Brain pericyte (primary cell): Measurements from ENCODE around the gene FARSB.
"Not testable (repeated sequence)": the region's sequence is repeated elsewhere in the genome, so short reads cannot be mapped to it uniquely, and the experiment has no call there.

Source experiments
- DNase-seq: peaks from one replicate; pipeline ENCODE4 v3.0.0-alpha.2; 2012; ENCODE audit warnings: low read depth, low spot score

FARSB gene

DNA sequence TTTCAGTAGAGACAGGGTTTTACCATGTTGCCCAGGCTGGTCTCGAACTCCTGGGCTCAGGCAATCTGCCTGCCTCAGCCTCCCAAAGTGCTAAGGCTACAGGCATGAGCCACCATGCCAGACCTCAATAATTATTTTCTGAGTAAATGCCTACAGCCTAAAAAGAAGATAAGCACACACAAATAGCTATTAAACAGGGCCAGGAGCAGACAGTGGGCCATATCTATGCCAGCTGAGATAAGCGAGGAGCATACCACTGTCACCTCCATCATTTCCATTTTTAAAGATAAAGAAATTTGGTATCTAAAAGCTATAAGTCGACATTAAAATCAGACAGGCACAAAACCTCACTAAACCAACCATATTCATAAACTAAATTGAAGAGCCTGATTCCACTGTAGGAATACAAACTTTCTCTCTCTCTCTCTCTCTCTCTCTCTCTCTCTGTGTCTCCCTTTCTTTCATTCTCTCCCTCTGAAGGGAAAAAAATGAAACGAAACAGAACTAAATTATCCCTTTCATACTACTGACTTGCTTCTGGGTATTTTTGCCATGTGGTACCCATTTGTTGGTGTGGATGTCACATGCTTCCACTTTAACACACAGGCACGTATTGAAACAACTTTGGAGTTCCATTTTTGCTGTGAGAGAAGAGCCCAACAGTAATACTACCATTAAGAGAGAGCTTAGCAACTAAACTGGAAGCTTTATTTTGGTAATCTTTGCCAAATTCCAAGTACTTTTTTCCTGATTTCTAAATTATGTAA lies 51.0 kb downstream of the FARSB start:
- no peak for DNase-seq

DNA sequence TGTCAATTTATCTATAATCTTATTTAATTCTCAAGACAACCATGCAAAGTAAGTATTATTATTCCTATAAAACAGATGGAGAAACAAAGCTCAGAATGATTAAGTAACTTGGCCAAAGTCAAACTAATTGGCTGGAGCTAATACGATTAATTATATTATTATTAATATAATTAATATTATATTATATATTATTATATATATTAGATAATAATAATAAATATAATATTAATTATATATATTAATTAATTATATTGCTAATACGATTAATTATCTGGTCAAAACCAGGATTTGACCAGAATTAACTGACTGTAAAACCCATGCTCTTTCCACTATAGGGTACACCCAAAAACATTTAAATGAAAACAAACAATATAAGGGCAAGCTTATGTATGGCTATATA lies 52.4 kb downstream of the FARSB start:
- no peak for DNase-seq

- no peak for DNase-seq
Observed at GRCh38 chr2:222598611-222599010, 57.3 kb downstream of the FARSB start.

- no peak for DNase-seq
Observed at GRCh38 chr2:222595581-222595980, 60.3 kb downstream of the FARSB start.

GRCh38 chr2:222594679-222595078 lies 61.2 kb downstream of the FARSB start:
- peak; percentile 38 for DNase-seq

DNA sequence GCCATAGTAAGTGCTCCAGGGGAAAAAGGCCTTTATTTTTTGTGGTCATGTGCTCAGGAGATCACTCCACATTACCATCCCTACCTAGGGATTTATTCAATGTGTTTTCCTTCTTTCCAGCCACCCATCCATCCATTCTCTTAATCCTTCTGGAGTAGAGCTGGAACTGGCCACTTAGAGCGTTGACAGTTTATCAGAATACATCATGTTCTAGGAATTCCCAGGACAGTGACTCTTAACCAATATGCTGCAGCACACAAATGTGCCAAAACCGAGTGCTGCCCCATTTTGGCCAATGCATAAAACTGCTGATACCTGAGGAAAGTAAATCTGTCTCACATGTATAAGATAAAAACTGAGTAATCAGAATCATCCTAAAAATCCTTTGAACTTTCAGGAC lies 63.7 kb downstream of the FARSB start:
- no peak for DNase-seq

- DNase-seq, result no peak
Observed at GRCh38 chr2:222591661-222592060, 64.2 kb downstream of the FARSB start.

GRCh38 chr2:222584589-222584988 lies 71.3 kb downstream of the FARSB start:
- not testable (repeated sequence) for DNase-seq

GRCh38 chr2:222582928-222583327 lies 73.0 kb downstream of the FARSB start:
- no peak for DNase-seq

DNA sequence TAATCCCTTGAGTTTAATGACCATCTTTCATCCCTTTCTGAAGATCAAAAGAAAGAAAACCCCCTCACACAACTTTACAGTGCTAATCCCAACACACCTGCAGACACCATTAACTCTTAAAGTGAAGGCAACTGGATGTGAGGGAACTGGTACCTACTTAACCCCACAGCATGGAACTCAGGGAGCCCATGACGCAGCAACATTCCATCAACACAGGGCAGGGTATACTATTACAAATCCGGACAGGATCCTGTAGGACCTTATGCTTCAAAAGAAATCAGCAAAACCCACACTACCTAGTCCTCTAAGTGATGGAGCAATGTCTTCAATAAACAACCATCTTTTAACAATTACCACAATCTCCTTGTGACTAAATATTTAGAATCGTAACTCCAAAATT lies 78.6 kb downstream of the FARSB start:
- no peak for DNase-seq

- DNase-seq, result no peak
Observed at GRCh38 chr2:222576171-222577081, 79.5 kb downstream of the FARSB start.

DNA sequence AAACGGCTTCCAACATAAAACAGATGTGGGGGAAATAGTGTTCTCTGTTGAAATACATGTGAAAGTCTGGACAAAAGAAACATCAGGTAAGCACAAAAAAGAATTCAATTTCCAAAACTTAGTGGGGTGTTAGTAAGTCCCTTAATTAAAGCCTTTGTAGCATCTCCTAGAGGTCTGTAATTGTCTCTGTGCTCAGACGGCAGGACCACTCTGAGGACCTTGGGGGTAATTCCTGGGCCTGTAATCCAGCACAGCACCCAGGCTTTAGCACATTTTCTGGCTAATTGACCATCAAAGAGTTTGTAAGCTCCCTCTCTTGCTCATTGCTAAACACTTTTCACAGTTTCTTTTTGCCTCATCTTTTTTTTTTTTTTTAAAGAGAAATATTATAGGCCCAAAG lies 80.3 kb downstream of the FARSB start:
- DNase-seq, result no peak

- DNase-seq, result no peak
Observed at GRCh38 chr2:222572751-222573174, 83.1 kb downstream of the FARSB start.

- DNase-seq, result no peak
Observed at GRCh38 chr2:222572264-222572721, 83.6 kb downstream of the FARSB start.

DNA sequence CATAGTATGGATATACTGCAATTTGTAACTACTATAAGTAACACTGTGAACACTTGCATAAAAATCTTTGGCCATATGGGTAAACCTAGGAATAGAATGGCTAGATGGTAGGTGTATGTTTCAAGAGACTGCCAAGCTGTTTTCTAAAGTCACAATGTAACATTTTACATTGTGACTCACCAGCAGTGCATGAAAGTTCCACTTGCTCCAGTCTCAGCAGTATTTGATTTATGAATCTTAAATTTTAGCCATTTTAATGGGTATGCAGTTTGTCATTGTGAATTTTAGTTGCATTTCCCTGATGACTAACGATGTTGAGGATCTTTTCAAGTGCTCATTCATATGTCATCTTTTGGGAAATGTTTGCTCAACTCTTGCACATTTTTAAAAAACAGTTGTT lies 86.1 kb downstream of the FARSB start:
- no peak for DNase-seq

- DNase-seq, result no peak
Observed at GRCh38 chr2:222568865-222569264, 87.0 kb downstream of the FARSB start.

- DNase-seq, result no peak
Observed at GRCh38 chr2:222566229-222566628, 89.7 kb downstream of the FARSB start.

- no peak for DNase-seq
Observed at GRCh38 chr2:222563936-222564335, 92.0 kb downstream of the FARSB start.

GRCh38 chr2:222563106-222563718 lies 92.7 kb downstream of the FARSB start:
- DNase-seq, result no peak

DNA sequence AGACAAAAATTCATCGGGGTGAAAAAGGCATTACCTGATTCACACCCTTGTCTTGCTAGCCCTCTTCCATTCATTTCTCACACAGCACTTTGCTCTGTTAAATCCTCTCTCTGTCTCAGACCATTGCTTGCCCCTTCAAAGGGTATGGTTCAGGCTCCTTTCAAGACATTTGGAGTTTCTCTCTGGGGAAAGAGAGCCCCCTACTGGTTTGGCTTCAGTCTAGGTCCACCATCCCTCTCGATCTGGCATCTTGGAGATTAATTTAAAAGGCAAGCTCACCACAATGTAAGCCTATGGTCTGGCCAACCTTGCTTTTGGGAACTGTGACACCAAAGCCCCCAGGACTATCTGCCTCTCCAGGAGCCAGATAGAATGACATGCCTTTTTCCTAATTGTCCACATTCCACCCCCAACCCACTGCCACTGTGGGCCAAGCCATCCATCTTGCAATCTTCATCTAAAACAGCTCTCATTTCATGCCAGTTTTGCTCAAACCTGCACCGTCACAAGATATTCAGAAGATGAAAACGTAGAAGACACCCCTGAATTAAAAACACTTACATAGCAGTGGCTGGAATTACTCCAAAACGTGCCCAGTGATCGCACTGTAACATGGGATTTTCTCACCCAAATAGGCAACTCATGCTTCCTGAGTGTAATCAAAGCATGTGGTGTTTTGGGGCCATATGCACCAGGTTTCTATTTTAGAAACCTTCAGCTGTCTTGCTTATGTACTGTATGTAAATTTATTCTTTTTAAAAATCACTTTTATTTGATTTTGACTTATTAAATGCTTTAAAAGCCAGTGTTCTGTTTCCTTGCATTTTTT lies 93.9 kb downstream of the FARSB start:
- no peak for DNase-seq

DNA sequence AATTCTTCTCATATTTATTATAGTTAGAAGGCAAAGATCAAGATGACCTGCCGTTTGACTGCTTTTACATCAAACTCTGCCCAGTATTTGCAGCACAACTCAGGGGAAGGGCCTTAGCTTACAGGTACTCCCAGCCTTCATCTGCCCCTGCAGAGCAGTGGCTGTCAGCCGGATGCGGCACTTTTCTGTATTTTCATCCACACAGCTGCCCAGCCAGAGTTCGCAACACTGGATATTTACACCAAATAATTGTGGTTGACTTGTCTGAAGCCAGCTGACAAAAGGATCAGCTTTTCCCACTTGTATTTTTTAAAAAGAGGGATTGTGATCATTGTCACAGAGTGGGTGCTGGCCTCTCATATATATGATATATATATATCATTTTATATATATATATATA lies 94.7 kb downstream of the FARSB start:
- DNase-seq, result no peak
